A673 (cell line): ENCODE measurements around the gene AMMECR1. TPM values are rescaled to one million over a fixed set of nuclear protein-coding genes. Genes with fewer than 3 reads are reported as not detected.

Experiments used
- BruUV-seq: library from RNA; stranded (reverse); fragments of 400-500 nt; replicated peaks from 2 replicates; lab custom pipeline; 2021; lab: Mats Ljungman, UMichigan
- CTCF ChIA-PET: fragments of 300-600 bp; sonication (Branson Sonifier 250); formaldehyde crosslinking; loops from one replicate; lab custom pipeline; 2022; ENCODE audit warnings: antibody characterized with exemption; lab: Charles Lee
- POLR2A ChIA-PET: fragments of 300-600 bp; sonication (Branson Sonifier 250); formaldehyde crosslinking; loops from one replicate; lab custom pipeline; 2022; ENCODE audit warnings: antibody characterized with exemption; ENCODE audit not compliant: low non-redundant PET; lab: Charles Lee
- DNase-seq: peaks from one replicate; pipeline ENCODE4 v3.0.0-alpha.2; 2015; ENCODE audit warnings: low spot score
- H3K27ac ChIP-seq: fragments of 200-600 bp; sonication (generic); 2 replicates; pipeline ENCODE4 v1.5.1; 2016; ENCODE audit warnings: mixed run types, low read depth, mild to moderate bottlenecking, mixed read lengths, antibody characterized with exemption, low read length; ENCODE audit not compliant: poor library complexity, severe bottlenecking
- H3K27me3 ChIP-seq: fragments of 200-600 bp; sonication (generic); replicated peaks from 2 replicates; pipeline ENCODE4 v1.6.1; 2017; ENCODE audit warnings: mixed run types, low read depth, mild to moderate bottlenecking, mixed read lengths, antibody characterized with exemption, low read length; ENCODE audit not compliant: insufficient read depth, poor library complexity
- H3K36me3 ChIP-seq: fragments of 200-600 bp; sonication (generic); 2 replicates; pipeline ENCODE4 v1.6.1; 2016; ENCODE audit warnings: mixed run types, mild to moderate bottlenecking, mixed read lengths, antibody characterized with exemption, low read length; ENCODE audit not compliant: insufficient read depth, poor library complexity, severe bottlenecking
- H3K4me1 ChIP-seq: fragments of 200-600 bp; sonication (generic); 2 replicates; pipeline ENCODE4 v1.6.1; 2017; ENCODE audit warnings: mixed run types, mild to moderate bottlenecking, mixed read lengths, antibody characterized with exemption, low read length; ENCODE audit not compliant: insufficient read depth, poor library complexity, severe bottlenecking
- H3K4me3 ChIP-seq: fragments of 200-600 bp; sonication (generic); 2 replicates; pipeline ENCODE4 v1.5.1; 2016; ENCODE audit warnings: low read depth, mixed run types, mild to moderate bottlenecking, mixed read lengths, low read length; ENCODE audit not compliant: poor library complexity, severe bottlenecking
- H3K9me3 ChIP-seq: fragments of 200-600 bp; sonication (generic); 2 replicates; pipeline ENCODE4 v1.6.1; 2016; ENCODE audit warnings: mixed run types, low read depth, mild to moderate bottlenecking, mixed read lengths, antibody characterized with exemption, low read length; ENCODE audit not compliant: poor library complexity, severe bottlenecking
- CTCF ChIP-seq: fragments of 300-800, 200-600 bp; sonication (generic); conservative IDR thresholded peaks from 2 replicates; pipeline ENCODE4 v1.5.1; 2017; ENCODE audit warnings: low read depth, mild to moderate bottlenecking, antibody characterized with exemption, low read length, moderate library complexity, mixed read lengths
- EZH2 ChIP-seq: fragments of 200-600 bp; sonication (generic); IDR thresholded peaks from 2 replicates; pipeline ENCODE4 v1.6.1; 2017; ENCODE audit warnings: borderline replicate concordance, low read depth, mild to moderate bottlenecking, mixed read lengths, antibody characterized with exemption, low read length; ENCODE audit not compliant: poor library complexity, severe bottlenecking
- intact Hi-C: fragments of 100-400 bp; cut with micrococcal nuclease; formaldehyde crosslinking; loops from one replicate; pipeline ENCODE4 v1.10.0; 2022; ENCODE audit not compliant: unreplicated experiment
- total RNA-seq: library from RNA; stranded (reverse); gene quantifications from 2 replicates; pipeline ENCODE4 v1.2.3, GENCODE V29; 2021

The AMMECR1 gene
- total RNA-seq, 1 experiment from 2014 or later, result 13.0 TPM

GRCh38 chrX:110228453-110228852, 89.4 kb downstream of the AMMECR1 start:
- no TSS peak for BruUV-seq
- peak; percentile 36 for DNase-seq
- CTCF ChIA-PET, result no interaction called here
- TF ChIP-seq CTCF (no peak), EZH2 (no peak)
- H3K27me3 ChIP-seq, result no peaks in the 10 kb centered on the region
- H3K36me3 ChIP-seq, result no peaks in the 10 kb centered on the region
- intact Hi-C loops, result no loop called here
- POLR2A ChIA-PET, result no interaction called here
- H3K4me3 ChIP-seq, result no peak overlapping the region
- no peaks in the 10 kb centered on the region for H3K9me3 ChIP-seq
- H3K4me1 ChIP-seq, result peaks cover 26% of the 10 kb centered on the region
- no peak overlapping the region for H3K27ac ChIP-seq

DNA sequence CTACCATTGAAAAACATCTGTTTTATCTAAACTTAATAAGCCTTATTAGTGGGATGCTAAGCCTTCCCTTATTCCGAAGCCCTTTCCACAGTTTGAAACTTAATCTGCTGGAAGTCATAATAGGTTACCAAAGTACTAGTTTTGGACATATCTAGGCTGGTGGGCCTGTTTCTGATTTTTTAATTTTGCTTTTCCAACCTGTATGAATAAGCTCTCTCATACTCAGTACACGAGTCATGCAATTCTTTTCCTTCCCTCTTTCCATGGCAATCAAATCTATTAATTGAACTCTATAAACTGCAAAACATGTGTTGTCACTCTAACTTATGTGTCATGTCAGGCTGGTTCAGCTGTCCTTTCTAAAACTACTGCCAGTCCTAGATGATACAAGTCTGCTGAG, 91.0 kb downstream of the AMMECR1 start:
- no peak overlapping the region for H3K27ac ChIP-seq
- POLR2A ChIA-PET, result no interaction called here
- no peak for TF ChIP-seq EZH2
- TF ChIP-seq CTCF, result no peak
- BruUV-seq, result no TSS peak
- no peak for DNase-seq
- intact Hi-C loops, result no loop called here
- H3K4me1 ChIP-seq, result peaks cover 26% of the 10 kb centered on the region
- H3K36me3 ChIP-seq, result no peaks in the 10 kb centered on the region
- no peak overlapping the region for H3K4me3 ChIP-seq
- H3K9me3 ChIP-seq, result no peaks in the 10 kb centered on the region
- CTCF ChIA-PET, result interaction anchor here (0.7 kb wide), 1 partner anchor 192 kb away, joined by 3 read pairs; no protein-coding TSS in a partner anchor
- H3K27me3 ChIP-seq, result no peaks in the 10 kb centered on the region

- no TSS peak for BruUV-seq
- H3K9me3 ChIP-seq, result no peaks in the 10 kb centered on the region
- TF ChIP-seq EZH2, result no peak
- no peak for TF ChIP-seq CTCF
- intact Hi-C loops, result loop anchor here (5.0 kb wide), 1 partner anchor 92 kb away; the partner anchor contains the start of gene AMMECR1
- peaks cover 30% of the 10 kb centered on the region for H3K4me1 ChIP-seq
- no peak for DNase-seq
- no peak overlapping the region for H3K4me3 ChIP-seq
- POLR2A ChIA-PET, result no interaction called here
- H3K36me3 ChIP-seq, result no peaks in the 10 kb centered on the region
- H3K27me3 ChIP-seq, result no peaks in the 10 kb centered on the region
- CTCF ChIA-PET, result no interaction called here
- no peak overlapping the region for H3K27ac ChIP-seq
These were observed 92.8 kb downstream of the AMMECR1 start for GRCh38 chrX:110224926-110225617.
